GM20000 (cell line): Measurements from ENCODE around the gene TMEM269.

Source experiments
- DNase-seq: peaks from one replicate; pipeline ENCODE4 v3.0.0; 2012; ENCODE audit warnings: low spot score
- TF ChIP-seq, protein P1 (sequence below): IDR thresholded peaks from 2 replicates; pipeline ENCODE4 v1.5.1; 2012; ENCODE audit warnings: mild to moderate bottlenecking, control low read depth; ENCODE audit errors: extremely low read depth, missing control alignments

The TMEM269 gene

DNA sequence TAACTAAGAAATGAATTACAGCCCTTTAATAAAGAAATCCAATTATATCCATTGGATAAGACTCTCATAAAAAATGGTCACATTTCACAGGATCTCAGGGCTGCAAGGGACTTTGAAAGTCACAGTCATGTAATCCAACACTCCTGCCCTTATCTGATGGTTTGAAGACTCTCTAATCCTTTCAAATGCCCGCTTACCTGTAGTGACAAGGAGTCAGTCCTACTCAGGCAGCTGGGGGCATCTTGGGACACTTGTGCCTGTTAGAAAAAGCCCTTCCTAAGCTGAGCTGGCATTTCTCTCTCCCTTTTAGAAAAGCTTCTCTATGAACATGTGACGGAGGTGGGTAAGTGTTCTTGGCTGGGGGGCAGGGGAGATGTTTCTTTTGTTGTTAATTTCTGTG, 50.6 kb downstream of the TMEM269 start:
- TF ChIP-seq, protein P1, sequence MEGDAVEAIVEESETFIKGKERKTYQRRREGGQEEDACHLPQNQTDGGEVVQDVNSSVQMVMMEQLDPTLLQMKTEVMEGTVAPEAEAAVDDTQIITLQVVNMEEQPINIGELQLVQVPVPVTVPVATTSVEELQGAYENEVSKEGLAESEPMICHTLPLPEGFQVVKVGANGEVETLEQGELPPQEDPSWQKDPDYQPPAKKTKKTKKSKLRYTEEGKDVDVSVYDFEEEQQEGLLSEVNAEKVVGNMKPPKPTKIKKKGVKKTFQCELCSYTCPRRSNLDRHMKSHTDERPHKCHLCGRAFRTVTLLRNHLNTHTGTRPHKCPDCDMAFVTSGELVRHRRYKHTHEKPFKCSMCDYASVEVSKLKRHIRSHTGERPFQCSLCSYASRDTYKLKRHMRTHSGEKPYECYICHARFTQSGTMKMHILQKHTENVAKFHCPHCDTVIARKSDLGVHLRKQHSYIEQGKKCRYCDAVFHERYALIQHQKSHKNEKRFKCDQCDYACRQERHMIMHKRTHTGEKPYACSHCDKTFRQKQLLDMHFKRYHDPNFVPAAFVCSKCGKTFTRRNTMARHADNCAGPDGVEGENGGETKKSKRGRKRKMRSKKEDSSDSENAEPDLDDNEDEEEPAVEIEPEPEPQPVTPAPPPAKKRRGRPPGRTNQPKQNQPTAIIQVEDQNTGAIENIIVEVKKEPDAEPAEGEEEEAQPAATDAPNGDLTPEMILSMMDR = no peak
- no peak for DNase-seq

DNA sequence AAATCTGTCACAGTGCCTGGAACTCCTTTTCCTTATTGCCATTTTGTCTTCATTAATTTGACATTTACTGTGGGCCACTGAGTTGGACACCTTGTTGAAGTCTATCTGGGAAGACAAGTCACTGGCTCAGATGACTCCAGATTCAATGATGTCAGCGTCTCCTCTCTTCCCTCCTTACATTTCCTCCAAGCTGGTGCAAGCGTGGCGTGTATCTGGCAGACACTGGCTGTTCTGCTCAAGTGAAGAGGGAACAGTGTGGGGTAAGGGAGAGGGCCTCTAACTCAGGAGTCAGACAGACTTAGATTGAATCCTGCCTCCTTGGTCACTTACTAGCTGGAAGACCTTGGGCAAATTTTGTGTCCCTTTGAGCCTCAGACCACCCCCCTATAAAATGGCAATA, 52.9 kb downstream of the TMEM269 start:
- DNase-seq = no peak
- TF ChIP-seq, protein P1 = no peak

DNA sequence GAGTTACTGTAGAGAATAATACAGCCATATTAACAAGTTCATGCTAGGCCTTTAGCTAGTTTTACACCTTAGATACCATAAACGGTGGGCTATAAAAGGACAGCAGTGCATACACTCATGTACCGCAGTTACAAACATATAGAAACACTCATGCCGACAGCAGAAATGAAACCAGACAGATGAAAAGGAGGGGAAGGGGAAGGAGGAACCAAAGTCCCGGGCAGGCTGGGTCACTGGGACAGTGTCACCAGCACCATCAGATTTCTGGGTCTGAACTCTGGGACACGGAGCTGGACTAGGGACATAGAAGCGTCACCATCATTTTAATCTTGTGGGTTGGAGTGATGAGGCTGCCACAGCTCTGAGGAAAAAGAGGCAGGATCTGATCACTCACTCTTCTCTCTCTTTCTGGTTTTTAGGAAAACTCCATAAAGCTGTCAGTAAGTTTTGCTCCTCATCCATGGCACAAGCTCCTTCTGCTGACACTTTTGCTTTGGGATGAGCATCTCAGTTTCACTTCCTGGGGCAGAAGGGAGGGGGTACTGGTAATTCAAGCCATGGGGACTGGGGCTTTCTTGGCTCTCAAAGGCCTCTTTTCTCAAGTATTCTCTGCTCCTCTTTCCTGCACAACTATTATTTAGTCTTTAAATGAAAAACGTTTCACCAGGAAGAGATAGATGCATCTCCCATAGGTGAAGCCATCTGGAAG, 53.8 kb downstream of the TMEM269 start:
- TF ChIP-seq, protein P1 = no peak
- DNase-seq = peak; percentile 25

DNA sequence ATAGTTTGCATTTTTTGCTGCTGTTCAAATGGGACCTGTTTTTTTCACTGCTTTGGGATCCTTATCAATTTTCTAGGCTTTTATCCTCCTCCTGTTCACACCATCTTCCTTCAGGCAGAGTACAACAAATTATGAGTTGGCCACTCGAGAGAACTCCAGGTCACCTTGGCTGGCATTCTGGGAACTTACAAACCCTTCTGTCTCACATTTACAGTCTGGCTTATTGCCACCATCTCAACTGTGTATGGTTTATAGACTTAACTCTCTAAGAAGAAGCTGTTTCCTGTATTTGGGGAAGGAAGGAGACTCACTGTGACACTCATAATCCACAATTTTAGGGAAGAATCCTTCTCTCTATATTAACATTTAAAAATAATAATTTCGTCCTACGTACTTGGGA, 56.2 kb downstream of the TMEM269 start:
- DNase-seq = no peak
- TF ChIP-seq, protein P1 = no peak

DNA sequence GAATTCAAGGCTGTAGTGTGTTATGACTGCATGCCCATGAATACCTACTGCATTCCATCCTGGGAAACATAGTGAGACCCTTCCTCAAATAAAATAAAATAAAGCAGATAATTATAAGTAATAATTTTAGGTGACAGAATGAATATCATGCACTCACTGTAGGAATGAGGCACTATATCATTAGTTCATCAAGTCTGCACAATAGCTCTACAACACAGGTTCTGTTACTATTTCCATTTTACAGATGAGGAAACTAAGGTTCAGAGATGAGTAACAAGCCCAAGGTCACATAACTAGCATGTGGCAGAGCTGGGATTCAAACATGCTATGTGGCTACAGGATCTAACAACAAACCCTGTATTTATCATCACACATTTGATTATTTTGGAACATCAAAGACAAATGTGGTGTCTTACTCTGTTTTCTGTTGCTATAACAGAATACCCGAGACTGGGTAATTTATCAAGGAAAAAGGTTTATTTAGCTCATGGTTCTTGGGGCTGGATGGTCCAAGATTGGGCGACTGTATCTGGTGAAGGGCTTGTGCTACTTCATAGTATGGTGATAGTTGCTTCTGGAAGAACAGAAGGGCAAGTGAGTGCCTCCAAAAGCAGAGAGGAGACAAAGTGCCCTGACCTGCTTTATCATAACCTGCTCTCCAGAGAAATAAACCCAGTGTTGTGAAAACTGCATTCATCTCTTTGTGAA, 56.8 kb downstream of the TMEM269 start:
- TF ChIP-seq, protein P1 = no peak
- DNase-seq = no peak

DNA sequence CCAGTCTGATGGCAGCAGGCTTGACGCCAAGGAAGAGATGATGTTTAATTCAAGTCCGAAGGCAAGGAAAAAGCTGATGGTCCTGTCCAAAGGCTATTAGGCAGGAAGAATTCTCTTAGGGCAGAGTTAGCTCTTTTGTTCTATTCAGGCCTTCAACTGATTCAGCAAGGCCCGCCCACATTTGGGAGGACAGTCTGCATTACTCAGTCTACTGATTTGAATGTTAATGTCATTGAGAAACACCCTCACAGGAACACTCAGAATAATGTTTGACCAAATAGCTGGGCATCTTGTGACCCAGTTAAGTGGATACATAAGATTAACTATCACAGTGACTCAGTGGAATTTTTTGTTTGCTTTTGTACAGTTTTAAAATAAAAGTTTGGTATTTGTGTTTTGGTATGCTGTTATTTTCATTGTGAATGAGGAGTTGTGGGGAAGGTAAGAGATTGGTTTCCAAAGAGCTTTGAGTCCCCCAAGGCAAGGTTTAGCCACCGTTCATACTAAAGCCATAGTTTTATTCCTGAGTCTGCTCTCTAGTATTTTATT, 59.9 kb downstream of the TMEM269 start:
- no peak for DNase-seq
- TF ChIP-seq, protein P1 = no peak

DNA sequence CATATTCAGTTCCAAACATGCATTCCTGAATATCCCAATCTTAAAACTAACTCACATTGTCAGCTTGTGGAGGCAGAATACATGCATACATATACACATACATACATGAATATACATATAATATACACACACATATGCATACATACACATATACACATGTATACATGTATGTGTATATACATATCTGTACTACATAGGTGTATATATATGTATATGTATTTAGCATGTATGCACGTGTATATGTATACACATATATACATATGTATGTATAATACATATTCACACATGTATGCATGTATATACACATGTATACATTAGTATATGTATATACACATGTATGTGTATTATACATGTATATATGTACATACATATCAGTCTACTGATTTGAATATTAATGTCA, 60.4 kb downstream of the TMEM269 start:
- TF ChIP-seq, protein P1 = no peak
- DNase-seq = no peak
